Keratinocyte (primary cell): ENCODE results near the gene ADAM30. TPM values are rescaled to one million over a fixed set of nuclear protein-coding genes. Genes with fewer than 3 reads are reported as not detected.

Source experiments
- DNase-seq: peaks from one replicate; pipeline ENCODE4 v3.0.0-alpha.2; 2011; ENCODE audit warnings: low read depth, missing footprints, low spot score
- FAIRE-seq: peaks from 2 replicates; lab custom pipeline; 2011; peaks lifted over from hg19 to GRCh38; lab: Jason Lieb, UNC
- H2AFZ ChIP-seq: 2 replicates; pipeline ENCODE4 v1.6.0; 2012; ENCODE audit warnings: low read length, control low read depth, inconsistent platforms; ENCODE audit not compliant: control insufficient read depth
- H3K27ac ChIP-seq: 2 replicates; pipeline ENCODE4 v1.5.1; 2011; ENCODE audit warnings: low read length; ENCODE audit not compliant: control insufficient read depth, insufficient read depth
- H3K27me3 ChIP-seq: 3 replicates; pipeline ENCODE4 v1.6.0; 2011; ENCODE audit warnings: low read length; ENCODE audit not compliant: control insufficient read depth, insufficient read depth; ENCODE audit errors: extremely low read depth
- H3K36me3 ChIP-seq, 2 experiments: 2 replicates in 1 of 2; 3 replicates in 1 of 2; pipeline ENCODE4 v1.5.1; 2011; ENCODE audit warnings: low read length in 2 of 2, mild to moderate bottlenecking in 1 of 2; ENCODE audit not compliant: control insufficient read depth in 2 of 2, insufficient read depth in 2 of 2; ENCODE audit errors: extremely low read depth in 1 of 2
- H3K4me1 ChIP-seq: 3 replicates; pipeline ENCODE4 v1.5.1; 2011; ENCODE audit warnings: low read length; ENCODE audit not compliant: control insufficient read depth, insufficient read depth; ENCODE audit errors: extremely low read depth
- H3K4me2 ChIP-seq: 3 replicates; pipeline ENCODE4 v1.6.0; 2011; ENCODE audit warnings: low read depth, low read length; ENCODE audit not compliant: control insufficient read depth, insufficient read depth; ENCODE audit errors: extremely low read depth
- H3K4me3 ChIP-seq, 3 experiments: fragments of 200-600 bp in 1 of 3; sonication (generic) in 1 of 3; 2 replicates in 2 of 3; 3 replicates in 1 of 3; pipeline ENCODE4 v1.5.1; 2011 to 2016; ENCODE audit warnings: low read length in 3 of 3, mild to moderate bottlenecking in 3 of 3, control low read depth in 2 of 3, inconsistent platforms in 1 of 3, low read depth in 1 of 3, mixed read lengths in 1 of 3, mixed run types in 1 of 3, moderate library complexity in 1 of 3; ENCODE audit not compliant: control insufficient read depth in 2 of 3, insufficient read depth in 2 of 3; ENCODE audit errors: extremely low read depth in 1 of 3
- H3K79me2 ChIP-seq: 2 replicates; pipeline ENCODE4 v1.6.0; 2012; ENCODE audit warnings: low read length; ENCODE audit not compliant: control insufficient read depth, insufficient read depth
- H3K9ac ChIP-seq: 3 replicates; pipeline ENCODE4 v1.6.0; 2011; ENCODE audit warnings: low read length; ENCODE audit not compliant: control insufficient read depth, insufficient read depth; ENCODE audit errors: extremely low read depth
- H3K9me1 ChIP-seq: 3 replicates; pipeline ENCODE4 v1.6.0; 2011; ENCODE audit warnings: low read length; ENCODE audit not compliant: control insufficient read depth, insufficient read depth; ENCODE audit errors: extremely low read depth
- H3K9me3 ChIP-seq: 2 replicates; pipeline ENCODE4 v1.5.1; 2012; ENCODE audit warnings: low read depth, low read length; ENCODE audit not compliant: control insufficient read depth
- H4K20me1 ChIP-seq: 3 replicates; pipeline ENCODE4 v1.6.0; 2011; ENCODE audit warnings: low read length; ENCODE audit not compliant: control insufficient read depth, insufficient read depth; ENCODE audit errors: extremely low read depth
- EZH2 ChIP-seq: IDR thresholded peaks from one replicate; pipeline ENCODE4 v1.6.1; 2012; ENCODE audit warnings: inconsistent platforms, mild to moderate bottlenecking, low read length, moderate library complexity
- dilution Hi-C: fragments of 300-500 bp; cut with MboI; formaldehyde crosslinking; loops from one replicate; pipeline ENCODE4 v1.7.0; 2020; ENCODE audit warnings: low sequenced_read_pairs; ENCODE audit not compliant: extremely low pct_ligation_motif_present
- polyA plus RNA-seq, 5 experiments: library from polyadenylated mRNA; depleted of rRNA in 3 of 5; stranded (reverse) in 3 of 5; stranded (forward) in 1 of 5; unstranded in 1 of 5; fragments of >200 nt; gene quantifications; 1 replicate in 1 of 5; 2 replicates in 3 of 5; 3 replicates in 1 of 5; pipeline versions ENCODE4 v1.2.1 to v1.2.3, GENCODE V29; 2011 to 2012; ENCODE audit warnings: missing spikeins in 2 of 5, low read depth in 1 of 5, low replicate concordance in 1 of 5
- TF ChIP-seq, protein P1 (sequence below), 3 experiments: IDR thresholded peaks in 1 of 3; conservative IDR thresholded peaks in 1 of 3; optimal IDR thresholded peaks in 1 of 3; 2 replicates in 2 of 3; 3 replicates in 1 of 3; pipeline versions ENCODE3 to v1.5.1; 2011; ENCODE audit warnings: low read length in 3 of 3, mild to moderate bottlenecking in 3 of 3, moderate library complexity in 2 of 3, control low read depth in 1 of 3, inconsistent platforms in 1 of 3; ENCODE audit not compliant: insufficient read depth in 2 of 3; ENCODE audit errors: extremely low read depth in 1 of 3

Gene ADAM30
- polyA plus RNA-seq, 1 donor (not counting 4 experiments of a cell fraction or from before 2014, with no cell fraction given), result not detected

DNA sequence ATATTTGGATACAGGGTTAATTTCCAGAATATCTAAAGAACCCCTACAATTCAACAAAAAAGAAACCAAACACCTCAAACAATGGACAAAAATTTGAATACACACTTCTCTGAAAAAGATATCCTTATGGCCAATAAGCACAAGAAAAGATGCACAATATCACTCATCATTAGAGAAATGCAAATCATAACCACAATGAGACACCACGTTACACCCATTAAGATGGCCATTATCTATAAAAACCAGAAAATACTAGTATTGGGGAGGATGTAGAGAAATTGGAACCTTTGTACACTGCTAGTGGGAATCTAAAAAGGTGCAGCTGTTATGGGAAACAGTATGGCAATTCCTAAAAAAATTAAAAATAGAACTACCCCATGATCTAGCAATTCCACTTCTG lies 4.9 kb downstream of the ADAM30 start:
- DNase-seq, result no peak
- H3K4me2 ChIP-seq, result no peak overlapping the region
- no peaks in the 10 kb centered on the region for H3K79me2 ChIP-seq
- no peaks in the 10 kb centered on the region for H3K9me1 ChIP-seq
- no peaks in the 10 kb centered on the region for H3K36me3 ChIP-seq
- no peak overlapping the region for H2AFZ ChIP-seq
- dilution Hi-C loops, result no loop called here
- TF ChIP-seq, protein P1, sequence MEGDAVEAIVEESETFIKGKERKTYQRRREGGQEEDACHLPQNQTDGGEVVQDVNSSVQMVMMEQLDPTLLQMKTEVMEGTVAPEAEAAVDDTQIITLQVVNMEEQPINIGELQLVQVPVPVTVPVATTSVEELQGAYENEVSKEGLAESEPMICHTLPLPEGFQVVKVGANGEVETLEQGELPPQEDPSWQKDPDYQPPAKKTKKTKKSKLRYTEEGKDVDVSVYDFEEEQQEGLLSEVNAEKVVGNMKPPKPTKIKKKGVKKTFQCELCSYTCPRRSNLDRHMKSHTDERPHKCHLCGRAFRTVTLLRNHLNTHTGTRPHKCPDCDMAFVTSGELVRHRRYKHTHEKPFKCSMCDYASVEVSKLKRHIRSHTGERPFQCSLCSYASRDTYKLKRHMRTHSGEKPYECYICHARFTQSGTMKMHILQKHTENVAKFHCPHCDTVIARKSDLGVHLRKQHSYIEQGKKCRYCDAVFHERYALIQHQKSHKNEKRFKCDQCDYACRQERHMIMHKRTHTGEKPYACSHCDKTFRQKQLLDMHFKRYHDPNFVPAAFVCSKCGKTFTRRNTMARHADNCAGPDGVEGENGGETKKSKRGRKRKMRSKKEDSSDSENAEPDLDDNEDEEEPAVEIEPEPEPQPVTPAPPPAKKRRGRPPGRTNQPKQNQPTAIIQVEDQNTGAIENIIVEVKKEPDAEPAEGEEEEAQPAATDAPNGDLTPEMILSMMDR (optimal IDR thresholded peaks at IDR 0.05 in 1 of 3, IDR thresholded peaks at IDR 0.05 in 1 of 3, conservative IDR thresholded peaks at IDR 0.05 in 1 of 3; ENCODE audit: extremely low read depth in 1 of 3, insufficient read depth in 2 of 3, low read length in 3 of 3), result no peak
- TF ChIP-seq EZH2, result no peak
- no peak overlapping the region for H3K27ac ChIP-seq
- H3K4me3 ChIP-seq, result no peak overlapping the region
- no peaks in the 10 kb centered on the region for H3K9me3 ChIP-seq
- H4K20me1 ChIP-seq, result no peaks in the 10 kb centered on the region
- no peak for FAIRE-seq
- H3K9ac ChIP-seq, result no peak overlapping the region
- H3K27me3 ChIP-seq, result no peaks in the 10 kb centered on the region
- no peaks in the 10 kb centered on the region for H3K4me1 ChIP-seq

DNA sequence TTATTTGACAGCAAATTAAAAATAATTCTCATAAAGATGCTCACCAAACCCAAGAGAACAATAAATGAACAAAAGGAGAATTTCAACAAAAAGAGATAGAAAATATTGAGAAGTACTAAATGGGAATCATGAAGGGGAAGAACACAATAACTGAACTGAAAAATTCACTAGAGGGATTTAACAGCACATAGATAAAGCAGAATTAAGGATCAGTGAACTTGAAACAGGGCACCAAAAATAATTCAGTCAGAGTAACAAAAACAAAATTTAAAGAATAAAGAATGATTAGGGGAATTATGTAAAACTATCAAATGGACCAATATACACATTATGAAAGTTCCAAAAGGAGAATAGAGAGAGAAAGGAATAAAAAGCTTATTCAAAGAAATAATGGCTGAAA lies 7.8 kb downstream of the ADAM30 start:
- TF ChIP-seq, protein P1 (optimal IDR thresholded peaks at IDR 0.05 in 1 of 3, IDR thresholded peaks at IDR 0.05 in 1 of 3, conservative IDR thresholded peaks at IDR 0.05 in 1 of 3; ENCODE audit: extremely low read depth in 1 of 3, insufficient read depth in 2 of 3, low read length in 3 of 3), result no peak
- no peak for TF ChIP-seq EZH2
- dilution Hi-C loops, result no loop called here
- FAIRE-seq, result no peak
- Histone ChIP-seq H3K79me2 (no peaks in the 10 kb centered on the region), H3K9me3 (no peaks in the 10 kb centered on the region), H4K20me1 (no peaks in the 10 kb centered on the region), H3K27ac (no peak overlapping the region), H2AFZ (no peak overlapping the region), H3K27me3 (peaks cover 7% of the 10 kb centered on the region), H3K4me1 (no peaks in the 10 kb centered on the region), H3K9ac (no peak overlapping the region), H3K9me1 (no peaks in the 10 kb centered on the region), H3K4me2 (no peak overlapping the region), H3K36me3 (no peaks in the 10 kb centered on the region), H3K4me3 (no peak overlapping the region)
- no peak for DNase-seq
